Measurements from ENCODE around the gene JAZF1.

GRCh38 chr7:28104041-28104541 lies 76.5 kb downstream of the JAZF1 start:
- TF ChIP-seq, protein P1, sequence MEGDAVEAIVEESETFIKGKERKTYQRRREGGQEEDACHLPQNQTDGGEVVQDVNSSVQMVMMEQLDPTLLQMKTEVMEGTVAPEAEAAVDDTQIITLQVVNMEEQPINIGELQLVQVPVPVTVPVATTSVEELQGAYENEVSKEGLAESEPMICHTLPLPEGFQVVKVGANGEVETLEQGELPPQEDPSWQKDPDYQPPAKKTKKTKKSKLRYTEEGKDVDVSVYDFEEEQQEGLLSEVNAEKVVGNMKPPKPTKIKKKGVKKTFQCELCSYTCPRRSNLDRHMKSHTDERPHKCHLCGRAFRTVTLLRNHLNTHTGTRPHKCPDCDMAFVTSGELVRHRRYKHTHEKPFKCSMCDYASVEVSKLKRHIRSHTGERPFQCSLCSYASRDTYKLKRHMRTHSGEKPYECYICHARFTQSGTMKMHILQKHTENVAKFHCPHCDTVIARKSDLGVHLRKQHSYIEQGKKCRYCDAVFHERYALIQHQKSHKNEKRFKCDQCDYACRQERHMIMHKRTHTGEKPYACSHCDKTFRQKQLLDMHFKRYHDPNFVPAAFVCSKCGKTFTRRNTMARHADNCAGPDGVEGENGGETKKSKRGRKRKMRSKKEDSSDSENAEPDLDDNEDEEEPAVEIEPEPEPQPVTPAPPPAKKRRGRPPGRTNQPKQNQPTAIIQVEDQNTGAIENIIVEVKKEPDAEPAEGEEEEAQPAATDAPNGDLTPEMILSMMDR (IDR thresholded peaks at IDR 0.05; ENCODE audit: insufficient read depth, low read length): no peak
- TF ChIP-seq POLR2AphosphoS5 (IDR thresholded peaks at IDR 0.05; ENCODE audit: low read depth): no peak

Measured in HL-60 (cell line).